HG02970 (cell line): ENCODE measurements around the gene PRR11.
"Not testable (repeated sequence)": the region's sequence is repeated elsewhere in the genome, so short reads cannot be mapped to it uniquely, and the experiment has no call there.

Experiments used
- ATAC-seq: cut with Tn5 transposase; IDR thresholded peaks from one replicate; pipeline ENCODE4 v1.9.1; 2021; ENCODE audit warnings: mild to moderate bottlenecking, moderate library complexity, moderate number of reproducible peaks; ENCODE audit not compliant: unreplicated experiment, low FRiP score

The PRR11 gene

GRCh38 chr17:59151006-59151405, 4.5 kb upstream of the PRR11 start:
- ATAC-seq, result no peak

- ATAC-seq, result no peak
These were observed 4.0 kb upstream of the PRR11 start for GRCh38 chr17:59151591-59151990.

- ATAC-seq, result no peak
These were observed 2.6 kb upstream of the PRR11 start for GRCh38 chr17:59152925-59153324.

- ATAC-seq, result no peak
These were observed 1.2 kb upstream of the PRR11 start for GRCh38 chr17:59154292-59154720.

GRCh38 chr17:59154721-59155438, 666 bp upstream of the PRR11 start, which contains the start of gene SKA2:
Gene SKA2, minus strand, starts transcription at chr17:59155186. Its CDS starts 23 bp downstream, at chr17:59155163.
- ATAC-seq, result peak; percentile 28

- no peak for ATAC-seq
These were observed 4.8 kb downstream of the PRR11 start for GRCh38 chr17:59160157-59161025.

GRCh38 chr17:59161477-59161876, 5.9 kb downstream of the PRR11 start:
- no peak for ATAC-seq

DNA sequence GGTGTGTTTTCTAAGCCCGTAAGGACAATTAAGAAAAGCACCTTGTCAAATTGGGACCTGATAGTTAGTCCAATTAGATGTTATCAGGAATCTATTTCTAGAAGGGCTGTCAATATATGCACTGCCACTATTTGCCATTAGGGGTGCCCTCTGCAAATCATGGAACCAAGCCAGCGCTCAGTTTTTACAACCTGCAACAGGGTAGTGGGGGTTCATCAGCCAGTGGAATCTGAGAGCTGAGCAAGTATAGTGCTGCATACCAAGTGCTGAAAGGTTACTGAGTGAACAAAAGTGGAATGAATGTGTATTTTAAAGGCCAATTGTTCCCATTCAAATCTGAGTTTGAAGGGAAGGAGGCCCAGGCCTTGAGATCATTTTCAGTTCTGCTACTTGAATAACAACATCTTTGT, 10.4 kb downstream of the PRR11 start:
- no peak for ATAC-seq

GRCh38 chr17:59167571-59168001, 12.0 kb downstream of the PRR11 start:
- ATAC-seq, result no peak

DNA sequence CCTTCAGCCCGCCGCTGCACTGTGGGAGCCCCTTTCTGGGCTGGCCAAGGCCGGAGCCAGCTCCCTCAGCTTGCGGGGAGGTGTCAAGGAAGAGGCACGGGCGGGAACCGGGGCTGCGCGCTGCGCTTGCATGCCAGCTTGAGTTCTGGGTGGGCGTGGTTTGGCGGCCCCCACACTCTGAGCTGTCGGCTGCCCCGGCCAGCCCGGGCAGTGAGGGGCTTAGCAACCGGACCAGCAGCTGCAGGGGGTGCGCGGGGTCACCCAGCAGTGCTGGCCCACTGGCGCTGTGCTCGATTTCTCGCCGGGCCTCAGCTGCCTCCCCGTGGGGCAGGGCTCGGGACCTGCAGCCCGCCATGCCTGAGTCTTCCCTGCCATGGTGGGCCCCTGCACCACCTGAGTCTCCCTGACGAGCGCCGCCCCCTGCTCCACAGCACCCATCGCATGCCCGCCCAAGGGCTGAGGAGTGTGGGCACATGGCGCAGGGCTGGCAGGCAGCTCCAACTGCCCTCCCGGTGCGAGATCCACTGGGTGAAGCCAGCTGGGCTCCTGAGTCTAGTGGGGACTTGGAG, 17.0 kb downstream of the PRR11 start:
- no peak for ATAC-seq

DNA sequence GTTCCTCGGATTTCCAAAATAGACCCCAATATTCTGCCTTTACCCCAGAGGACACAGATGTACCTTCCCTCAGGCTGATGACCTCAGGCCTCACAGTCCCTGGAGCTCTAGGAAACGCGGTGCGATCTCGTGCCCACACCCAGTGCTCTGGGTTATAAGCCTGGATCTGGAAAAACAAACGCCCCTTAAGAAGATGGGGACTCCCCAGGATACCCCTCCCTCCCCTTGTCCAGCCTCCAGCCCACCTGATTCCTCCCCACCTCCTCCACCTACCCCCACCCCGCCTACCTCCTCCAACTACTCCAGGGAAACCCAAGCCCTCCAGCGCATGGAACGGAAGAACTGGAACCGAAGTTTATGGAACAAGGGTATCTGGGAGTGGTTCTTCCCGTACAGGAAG, 19.1 kb downstream of the PRR11 start:
- ATAC-seq, result no peak

GRCh38 chr17:59175076-59175475, 19.5 kb downstream of the PRR11 start:
- ATAC-seq, result no peak

GRCh38 chr17:59178266-59178985, 22.9 kb downstream of the PRR11 start:
- ATAC-seq, result no peak

GRCh38 chr17:59179601-59180000, 24.1 kb downstream of the PRR11 start:
- not testable (repeated sequence) for ATAC-seq

GRCh38 chr17:59180626-59181025, 25.1 kb downstream of the PRR11 start:
- no peak for ATAC-seq

DNA sequence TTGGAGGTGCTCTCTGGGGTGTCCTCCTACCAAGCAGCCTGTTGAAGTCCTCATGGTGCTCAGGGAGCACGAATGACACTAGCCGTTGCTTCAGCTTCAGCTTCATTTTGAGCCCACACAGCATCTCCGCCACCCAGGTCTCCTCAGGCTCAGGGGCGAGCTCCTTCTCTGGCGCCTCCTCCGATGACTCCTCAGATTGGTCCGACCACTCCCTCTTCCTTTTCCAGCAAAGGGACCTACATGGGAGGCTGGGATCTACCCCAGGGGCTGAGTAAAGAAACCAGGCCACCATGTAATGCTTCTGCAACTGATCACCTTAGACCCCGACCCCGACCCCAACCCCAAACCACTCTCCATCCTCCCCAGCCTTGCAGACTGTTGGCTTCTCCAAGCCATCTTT, 25.9 kb downstream of the PRR11 start:
- no peak for ATAC-seq

- ATAC-seq, result no peak
These were observed 30.5 kb downstream of the PRR11 start for GRCh38 chr17:59185997-59186396.

- no peak for ATAC-seq
These were observed 31.3 kb downstream of the PRR11 start for GRCh38 chr17:59186850-59187249.

DNA sequence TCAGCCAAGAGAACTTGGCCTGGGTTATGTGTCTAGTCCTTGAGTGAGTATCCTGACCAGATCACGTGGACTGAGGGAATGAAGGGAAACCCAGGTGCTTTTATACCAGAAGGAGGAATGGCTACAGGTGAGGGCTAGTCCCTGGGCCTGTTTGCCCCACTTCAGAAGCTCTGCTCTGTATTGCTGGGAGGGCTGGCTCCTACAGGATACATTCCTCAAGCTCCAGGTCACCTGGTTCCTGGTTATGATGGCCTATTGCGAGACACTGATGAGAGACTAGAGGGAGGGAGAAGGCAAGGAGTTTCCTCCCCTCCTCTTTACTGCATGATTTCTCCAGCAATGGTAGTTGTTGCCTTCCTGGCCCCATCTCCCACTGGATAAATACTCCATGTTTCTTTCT, 35.3 kb downstream of the PRR11 start:
- no peak for ATAC-seq

DNA sequence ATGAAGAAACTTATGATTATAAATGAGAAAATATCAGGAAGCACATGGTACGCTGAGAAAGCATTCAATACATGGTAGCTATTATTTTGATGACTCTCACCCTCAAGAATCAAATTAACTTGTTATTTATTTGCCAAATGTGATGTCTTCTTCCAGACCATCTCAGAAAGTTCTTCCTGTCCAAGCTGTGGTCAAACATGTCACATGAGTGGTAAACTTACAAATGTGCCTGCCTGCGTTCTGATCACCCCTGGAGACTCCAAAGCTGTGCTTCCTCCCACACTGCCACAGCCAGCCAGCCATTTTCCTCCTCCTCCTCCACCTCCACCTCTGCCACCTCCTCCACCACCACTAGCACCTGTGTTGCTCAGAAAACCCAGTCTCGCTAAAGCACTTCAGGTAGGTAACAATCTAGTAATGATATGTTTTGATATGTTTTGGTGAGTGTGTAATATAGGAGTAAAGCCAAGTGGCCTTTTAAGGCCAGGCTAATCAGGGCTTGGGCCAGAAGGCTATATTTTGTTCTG, 37.9 kb downstream of the PRR11 start:
- ATAC-seq, result no peak
